ENCODE data around the gene SBK3. TPM values are rescaled to one million over a fixed set of nuclear protein-coding genes. Genes with fewer than 3 reads are reported as not detected.

Gene SBK3
- total and polyA plus RNA-seq, 10 of the 15 experiments (the other 5 are each of a cell fraction or from before 2014, with no cell fraction given) = not detected

DNA sequence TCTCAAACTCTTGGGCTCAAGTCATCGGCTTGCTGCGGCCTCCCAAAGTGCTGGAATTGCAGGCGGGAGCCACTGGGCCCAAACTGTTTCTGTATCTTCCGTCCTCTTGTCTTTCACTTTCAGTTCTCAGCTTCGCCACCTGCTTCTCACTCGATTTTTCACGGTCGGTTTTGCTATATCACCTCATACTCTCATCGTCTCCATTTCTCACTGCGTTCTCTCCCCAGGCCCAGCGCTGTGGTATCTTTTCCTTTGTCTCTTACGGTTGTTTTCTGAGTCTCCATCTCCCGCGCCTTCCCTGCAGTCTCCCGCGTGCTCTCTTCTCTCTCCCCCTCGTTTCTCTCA, 42.2 kb downstream of the SBK3 start:
- no peak for DNase-seq (ENCODE audit: low read depth, low spot score)
- intact Hi-C loops (cut with micrococcal nuclease; ENCODE audit: unreplicated experiment) = loop anchor here (2.0 kb wide), 1 partner anchor 362 kb away; no protein-coding TSS in a partner anchor
- H3K27me3 ChIP-seq (replicated peaks in 1 of 2; ENCODE audit: control insufficient read depth in 2 of 2, insufficient read depth in 2 of 2, low read length in 1 of 2) = no peaks in the 10 kb centered on the region
- H4K20me1 ChIP-seq (ENCODE audit: control insufficient read depth, insufficient read depth) = no peaks in the 10 kb centered on the region
- ChIA-PET SMC1A (ENCODE audit: uncharacterized antibody, unreplicated experiment) (interaction anchor here (1.0 to 2.4 kb wide), 4 partner anchors 30 to 211 kb away, joined by 3 to 19 read pairs (median 7); partner anchors contain the start of gene ZNF865), POLR2A (interaction anchor here (0.7 to 1.0 kb wide), 3 partner anchors 18 to 123 kb away, joined by 3 to 4 read pairs (median 3); partner anchors contain the start of genes ISOC2 and NAT14), RAD21 (ENCODE audit: unreplicated experiment) (interaction anchor here (0.7 to 1.7 kb wide), 16 partner anchors 10 to 362 kb away, joined by 3 to 34 read pairs (median 7); partner anchors contain the start of genes CCDC106, HSPBP1, ISOC2 and KMT5C), CTCF (interaction anchor here (0.8 to 3.7 kb wide), 24 partner anchors 9 to 362 kb away, joined by 3 to 88 read pairs (median 12); partner anchors contain the start of genes ISOC2, NAT14, SSC5D and TMEM238)
- H3K36me3 ChIP-seq (ENCODE audit: control insufficient read depth in 2 of 2, insufficient read depth in 2 of 2, low read length in 1 of 2) = no peaks in the 10 kb centered on the region
- no peak for FAIRE-seq
- peak overlapping the region; percentile 58; the same call in 1 of the 2 replicates for H3K4me2 ChIP-seq (ENCODE audit: control insufficient read depth, insufficient read depth)
- in situ Hi-C loops (cut with MboI) = no loop called here
- H3K9ac ChIP-seq (ENCODE audit: control insufficient read depth, insufficient read depth, low read length) = no peak overlapping the region
- 89% methylated on average over 17 of the region's 17 CpGs for WGBS (ENCODE audit: insufficient coverage, insufficient replicate concordance, low lambda C conversion rate, missing lambda C conversion rate)
- H3K27ac ChIP-seq (ENCODE audit: control insufficient read depth, insufficient read depth) = no peak overlapping the region
- H3K79me2 ChIP-seq (ENCODE audit: control insufficient read depth, insufficient read depth, low read length) = no peaks in the 10 kb centered on the region
- H3K9me3 ChIP-seq (replicated peaks; ENCODE audit: control insufficient read depth, insufficient read depth, low read length) = no peaks in the 10 kb centered on the region
- peak overlapping the region; percentile 97 for H2AFZ ChIP-seq (ENCODE audit: control insufficient read depth, low read depth, low read length)
- H3K4me1 ChIP-seq (ENCODE audit: control insufficient read depth, insufficient read depth, low read length) = peaks cover 5% of the 10 kb centered on the region
- BruUV-seq (replicated peaks) = TSS peak; percentile 85
- no peak for ATAC-seq
- H3K4me3 ChIP-seq = no peak overlapping the region
- TF ChIP-seq POLR2A (IDR thresholded peaks at IDR 0.05; ENCODE audit: low read depth, low read length) (no peak), LARP7 (IDR thresholded peaks at IDR 0.05) (no peak), ZNF274 (IDR thresholded peaks at IDR 0.05; ENCODE audit: insufficient read depth, insufficient read length) (no peak), IRF4 (IDR thresholded peaks at IDR 0.05; ENCODE audit: low read depth, low read length) (no peak), SRF (IDR thresholded peaks at IDR 0.05; ENCODE audit: low read depth in 2 of 2, low read length in 2 of 2) (no peak), ZSCAN29 (IDR thresholded peaks at IDR 0.05) (no peak), NR2C1 (IDR thresholded peaks at IDR 0.05) (no peak), IKZF2 (IDR thresholded peaks at IDR 0.05) (no peak), NFYA (IDR thresholded peaks at IDR 0.05; ENCODE audit: borderline replicate concordance, low read depth, low read length) (no peak), NFYB (IDR thresholded peaks at IDR 0.05; ENCODE audit: insufficient read depth, low read depth, low read length) (no peak), HDGF (IDR thresholded peaks at IDR 0.05) (no peak)
- TF ChIP-seq, protein P1, sequence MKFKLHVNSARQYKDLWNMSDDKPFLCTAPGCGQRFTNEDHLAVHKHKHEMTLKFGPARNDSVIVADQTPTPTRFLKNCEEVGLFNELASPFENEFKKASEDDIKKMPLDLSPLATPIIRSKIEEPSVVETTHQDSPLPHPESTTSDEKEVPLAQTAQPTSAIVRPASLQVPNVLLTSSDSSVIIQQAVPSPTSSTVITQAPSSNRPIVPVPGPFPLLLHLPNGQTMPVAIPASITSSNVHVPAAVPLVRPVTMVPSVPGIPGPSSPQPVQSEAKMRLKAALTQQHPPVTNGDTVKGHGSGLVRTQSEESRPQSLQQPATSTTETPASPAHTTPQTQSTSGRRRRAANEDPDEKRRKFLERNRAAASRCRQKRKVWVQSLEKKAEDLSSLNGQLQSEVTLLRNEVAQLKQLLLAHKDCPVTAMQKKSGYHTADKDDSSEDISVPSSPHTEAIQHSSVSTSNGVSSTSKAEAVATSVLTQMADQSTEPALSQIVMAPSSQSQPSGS (IDR thresholded peaks at IDR 0.05; ENCODE audit: low read length) = no peak
- TF ChIP-seq, protein P2, sequence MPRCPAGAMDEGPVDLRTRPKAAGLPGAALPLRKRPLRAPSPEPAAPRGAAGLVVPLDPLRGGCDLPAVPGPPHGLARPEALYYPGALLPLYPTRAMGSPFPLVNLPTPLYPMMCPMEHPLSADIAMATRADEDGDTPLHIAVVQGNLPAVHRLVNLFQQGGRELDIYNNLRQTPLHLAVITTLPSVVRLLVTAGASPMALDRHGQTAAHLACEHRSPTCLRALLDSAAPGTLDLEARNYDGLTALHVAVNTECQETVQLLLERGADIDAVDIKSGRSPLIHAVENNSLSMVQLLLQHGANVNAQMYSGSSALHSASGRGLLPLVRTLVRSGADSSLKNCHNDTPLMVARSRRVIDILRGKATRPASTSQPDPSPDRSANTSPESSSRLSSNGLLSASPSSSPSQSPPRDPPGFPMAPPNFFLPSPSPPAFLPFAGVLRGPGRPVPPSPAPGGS (IDR thresholded peaks at IDR 0.05; ENCODE audit: borderline replicate concordance, insufficient read depth, low read depth, low read length, poor library complexity, severe bottlenecking) = no peak
- TF ChIP-seq, protein P3, sequence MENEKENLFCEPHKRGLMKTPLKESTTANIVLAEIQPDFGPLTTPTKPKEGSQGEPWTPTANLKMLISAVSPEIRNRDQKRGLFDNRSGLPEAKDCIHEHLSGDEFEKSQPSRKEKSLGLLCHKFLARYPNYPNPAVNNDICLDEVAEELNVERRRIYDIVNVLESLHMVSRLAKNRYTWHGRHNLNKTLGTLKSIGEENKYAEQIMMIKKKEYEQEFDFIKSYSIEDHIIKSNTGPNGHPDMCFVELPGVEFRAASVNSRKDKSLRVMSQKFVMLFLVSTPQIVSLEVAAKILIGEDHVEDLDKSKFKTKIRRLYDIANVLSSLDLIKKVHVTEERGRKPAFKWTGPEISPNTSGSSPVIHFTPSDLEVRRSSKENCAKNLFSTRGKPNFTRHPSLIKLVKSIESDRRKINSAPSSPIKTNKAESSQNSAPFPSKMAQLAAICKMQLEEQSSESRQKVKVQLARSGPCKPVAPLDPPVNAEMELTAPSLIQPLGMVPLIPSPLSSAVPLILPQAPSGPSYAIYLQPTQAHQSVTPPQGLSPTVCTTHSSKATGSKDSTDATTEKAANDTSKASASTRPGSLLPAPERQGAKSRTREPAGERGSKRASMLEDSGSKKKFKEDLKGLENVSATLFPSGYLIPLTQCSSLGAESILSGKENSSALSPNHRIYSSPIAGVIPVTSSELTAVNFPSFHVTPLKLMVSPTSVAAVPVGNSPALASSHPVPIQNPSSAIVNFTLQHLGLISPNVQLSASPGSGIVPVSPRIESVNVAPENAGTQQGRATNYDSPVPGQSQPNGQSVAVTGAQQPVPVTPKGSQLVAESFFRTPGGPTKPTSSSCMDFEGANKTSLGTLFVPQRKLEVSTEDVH (IDR thresholded peaks at IDR 0.05; ENCODE audit: low read depth, partially characterized antibody) = no peak
